Colonic mucosa (tissue), 4 donors: ENCODE data around the gene RPS10. TPM values are rescaled to one million over a fixed set of nuclear protein-coding genes. Genes with fewer than 3 reads are reported as not detected.

Experiments used
- DNase-seq: peaks from one replicate; pipeline ENCODE4 v3.0.0-alpha.2; 2020
- H3K27ac ChIP-seq: fragments of 200-600 bp; one replicate; pipeline ENCODE4 v1.8.0; 2021
- H3K27me3 ChIP-seq: fragments of 200-600 bp; one replicate; pipeline ENCODE4 v1.8.0; 2021
- H3K36me3 ChIP-seq: fragments of 200-600 bp; one replicate; pipeline ENCODE4 v1.8.0; 2021
- H3K4me1 ChIP-seq: fragments of 200-600 bp; one replicate; pipeline ENCODE4 v1.8.0; 2021; ENCODE audit warnings: mild to moderate bottlenecking
- H3K4me3 ChIP-seq: fragments of 200-600 bp; one replicate; pipeline ENCODE4 v1.8.0; 2021
- H3K9ac ChIP-seq, 2 donors: one replicate each; pipeline ENCODE4 v1.7.0; 2013; ENCODE audit warnings: control low read depth in 2 of 2, low read depth in 2 of 2, low read length in 2 of 2
- H3K9me3 ChIP-seq: fragments of 200-600 bp; one replicate; pipeline ENCODE4 v1.8.0; 2021
- intact Hi-C: fragments of 100-400 bp; cut with DNase I; formaldehyde crosslinking; loops from one replicate; pipeline ENCODE4 v1.14.1; 2022
- total RNA-seq, 2 donors: library from RNA; stranded (reverse); fragmentation: NEBNext Ultra II Directional in 1 of 2; extraction: Animal tissue kit (Norgen Biotek cat#: 25700) in 1 of 2; gene quantifications; one replicate each; pipeline ENCODE4 v1.2.1, GENCODE V29; 2021
- TF ChIP-seq, protein P1 (sequence below): fragments of 200-600 bp; IDR thresholded peaks from one replicate; pipeline ENCODE4 v1.8.0; 2022; ENCODE audit warnings: antibody characterized with exemption, mild to moderate bottlenecking
- donor health status: healthy.
- donor health status: DM: no; HTN: no; CAD: no.
- donor health status: DM: no; HTN: no; CAD: no.

Gene RPS10
- total RNA-seq, 2 donors from 2014 or later, result 1,011 to 1,246 TPM

DNA sequence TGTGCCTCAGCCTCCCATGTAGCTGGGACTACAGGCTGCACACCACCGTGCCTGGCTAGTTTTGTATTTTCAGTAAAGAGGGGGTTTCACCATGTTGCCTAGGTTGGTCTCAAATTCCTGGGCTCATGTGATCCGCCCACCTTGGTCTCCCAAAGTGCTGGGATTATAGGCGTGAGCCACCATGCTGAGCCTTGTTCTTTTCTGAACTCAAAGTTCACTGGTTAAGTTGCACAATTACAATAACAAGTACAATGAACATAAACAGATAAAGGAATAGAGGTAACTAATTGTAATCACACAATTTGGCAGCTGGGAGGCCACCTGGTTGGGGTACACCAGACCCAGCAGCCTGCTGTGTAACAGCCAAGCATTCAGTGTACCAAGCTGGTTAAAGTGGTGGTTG lies 40.1 kb downstream of the RPS10 start:
- TF ChIP-seq, protein P1, sequence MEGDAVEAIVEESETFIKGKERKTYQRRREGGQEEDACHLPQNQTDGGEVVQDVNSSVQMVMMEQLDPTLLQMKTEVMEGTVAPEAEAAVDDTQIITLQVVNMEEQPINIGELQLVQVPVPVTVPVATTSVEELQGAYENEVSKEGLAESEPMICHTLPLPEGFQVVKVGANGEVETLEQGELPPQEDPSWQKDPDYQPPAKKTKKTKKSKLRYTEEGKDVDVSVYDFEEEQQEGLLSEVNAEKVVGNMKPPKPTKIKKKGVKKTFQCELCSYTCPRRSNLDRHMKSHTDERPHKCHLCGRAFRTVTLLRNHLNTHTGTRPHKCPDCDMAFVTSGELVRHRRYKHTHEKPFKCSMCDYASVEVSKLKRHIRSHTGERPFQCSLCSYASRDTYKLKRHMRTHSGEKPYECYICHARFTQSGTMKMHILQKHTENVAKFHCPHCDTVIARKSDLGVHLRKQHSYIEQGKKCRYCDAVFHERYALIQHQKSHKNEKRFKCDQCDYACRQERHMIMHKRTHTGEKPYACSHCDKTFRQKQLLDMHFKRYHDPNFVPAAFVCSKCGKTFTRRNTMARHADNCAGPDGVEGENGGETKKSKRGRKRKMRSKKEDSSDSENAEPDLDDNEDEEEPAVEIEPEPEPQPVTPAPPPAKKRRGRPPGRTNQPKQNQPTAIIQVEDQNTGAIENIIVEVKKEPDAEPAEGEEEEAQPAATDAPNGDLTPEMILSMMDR, result no peak
- H3K36me3 ChIP-seq, result no peaks in the 10 kb centered on the region

DNA sequence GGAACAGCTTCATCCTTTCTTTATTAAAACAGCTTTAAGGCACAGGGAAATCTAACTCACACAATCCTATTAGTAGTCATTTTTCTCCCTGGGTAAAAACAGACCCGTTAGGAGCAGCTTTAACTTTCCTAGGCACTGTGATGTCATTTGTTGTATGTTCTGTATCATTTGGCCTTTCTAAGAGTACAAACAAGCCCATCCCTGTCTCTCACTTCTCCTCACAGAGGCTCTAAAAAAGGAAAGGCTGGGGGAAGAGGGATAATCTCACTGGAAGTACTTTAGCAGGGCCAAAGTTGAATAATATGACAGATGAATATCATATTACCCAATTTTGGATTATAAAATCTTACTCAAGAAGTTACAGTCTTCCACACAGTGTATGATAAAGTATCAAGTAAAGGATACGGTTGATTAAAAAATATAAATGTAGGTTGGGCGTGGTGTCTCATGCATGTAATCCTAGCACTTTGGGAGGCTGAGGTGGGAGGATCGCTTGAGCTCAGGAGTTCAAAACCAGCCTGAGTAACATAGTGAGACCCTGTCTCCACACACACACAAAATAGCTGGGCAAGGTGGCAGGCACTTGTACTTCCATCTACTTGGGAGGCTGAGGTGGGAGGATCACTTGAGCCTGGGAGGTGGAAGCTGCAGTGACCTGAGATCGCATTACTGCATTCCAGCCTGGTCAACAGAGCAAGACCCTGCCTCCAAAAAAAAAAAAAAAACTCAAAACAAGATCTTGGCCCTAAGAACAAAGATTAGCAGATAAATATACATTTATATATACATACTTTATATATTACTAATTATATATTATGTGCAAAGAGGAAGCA lies 41.3 kb downstream of the RPS10 start:
- Histone ChIP-seq H3K9ac (no peak overlapping the region), H3K36me3 (no peaks in the 10 kb centered on the region), H3K4me1 (no peaks in the 10 kb centered on the region), H3K9me3 (no peaks in the 10 kb centered on the region), H3K27ac (peak overlapping the region; percentile 21), H3K27me3 (no peaks in the 10 kb centered on the region), H3K4me3 (no peak overlapping the region)
- DNase-seq, result no peak
- intact Hi-C loops, result no loop called here
- TF ChIP-seq, protein P1, result no peak

More for the DNA sequence above, 40.1 kb downstream of the RPS10 start:
- DNase-seq, result no peak
- no peaks in the 10 kb centered on the region for H3K4me1 ChIP-seq
- intact Hi-C loops, result no loop called here
- no peak overlapping the region for H3K27ac ChIP-seq
- H3K4me3 ChIP-seq, result no peak overlapping the region
- no peak overlapping the region for H3K9ac ChIP-seq
- H3K27me3 ChIP-seq, result no peaks in the 10 kb centered on the region
- no peaks in the 10 kb centered on the region for H3K9me3 ChIP-seq

DNA sequence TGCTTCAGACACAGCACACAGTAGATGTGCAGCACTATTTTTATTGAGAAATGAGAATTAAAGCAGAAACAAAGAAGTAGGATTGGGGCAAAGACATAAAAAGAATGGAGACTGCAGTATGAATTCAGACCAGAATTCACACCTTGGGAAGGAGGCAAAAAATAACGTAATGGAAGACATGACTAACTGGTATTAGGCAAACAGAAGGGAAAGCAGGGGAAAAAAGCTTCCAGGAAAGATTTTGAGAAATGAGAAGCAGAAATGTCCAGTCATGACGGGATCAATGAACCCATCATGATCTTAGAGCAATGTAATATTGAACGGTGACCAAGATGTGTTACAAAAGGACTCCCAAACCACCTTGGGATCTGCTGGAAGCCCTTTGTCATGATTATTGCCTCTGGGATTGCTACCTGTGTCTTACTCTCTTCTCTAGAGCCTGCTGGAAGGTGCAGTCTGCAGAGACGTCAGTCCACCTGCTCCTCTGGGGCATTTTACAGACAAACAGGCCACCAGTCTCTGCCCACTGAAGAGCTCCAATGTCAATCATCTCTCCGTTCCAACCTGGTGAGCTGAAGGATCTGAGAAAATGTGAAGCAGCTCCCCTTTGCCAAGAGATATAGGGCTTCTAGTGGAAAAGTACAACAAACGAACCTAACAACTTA lies 42.1 kb downstream of the RPS10 start:
- no peak for DNase-seq
- H3K9me3 ChIP-seq, result no peaks in the 10 kb centered on the region
- H3K9ac ChIP-seq, result peak overlapping the region in 1 of 2 donors; percentile 13
- no peak overlapping the region for H3K4me3 ChIP-seq
- no peaks in the 10 kb centered on the region for H3K4me1 ChIP-seq
- intact Hi-C loops, result no loop called here
- no peaks in the 10 kb centered on the region for H3K27me3 ChIP-seq
- no peaks in the 10 kb centered on the region for H3K36me3 ChIP-seq
- peak overlapping the region; percentile 21 for H3K27ac ChIP-seq
- TF ChIP-seq, protein P1, result no peak

DNA sequence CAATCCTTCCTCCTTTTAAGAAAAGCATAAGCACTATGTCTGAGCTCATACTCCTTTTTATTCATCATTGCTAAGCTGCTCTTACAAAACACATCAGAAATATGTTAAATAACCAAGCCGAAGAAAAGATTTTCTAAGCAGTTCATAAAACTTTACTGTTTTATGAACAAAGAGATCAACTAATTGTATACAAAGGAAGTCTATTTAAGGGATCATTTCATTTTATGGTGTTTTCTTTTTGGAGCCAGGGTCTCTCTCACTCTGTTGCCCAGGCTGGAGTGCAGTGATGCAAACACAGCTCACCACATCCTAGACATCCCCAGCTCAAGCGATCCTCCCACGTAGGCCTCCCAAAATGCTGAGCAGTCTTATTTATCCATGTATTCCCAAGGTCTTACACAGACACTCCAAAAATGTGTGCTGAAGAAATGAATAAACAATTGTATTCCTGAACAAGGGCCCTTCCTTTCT lies 42.7 kb downstream of the RPS10 start:
- TF ChIP-seq, protein P1, result no peak
- intact Hi-C loops, result no loop called here
- Histone ChIP-seq H3K27ac (peak overlapping the region; percentile 21), H3K9me3 (no peaks in the 10 kb centered on the region), H3K9ac (no peak overlapping the region), H3K36me3 (no peaks in the 10 kb centered on the region), H3K27me3 (no peaks in the 10 kb centered on the region), H3K4me3 (no peak overlapping the region), H3K4me1 (no peaks in the 10 kb centered on the region)
- DNase-seq, result no peak

DNA sequence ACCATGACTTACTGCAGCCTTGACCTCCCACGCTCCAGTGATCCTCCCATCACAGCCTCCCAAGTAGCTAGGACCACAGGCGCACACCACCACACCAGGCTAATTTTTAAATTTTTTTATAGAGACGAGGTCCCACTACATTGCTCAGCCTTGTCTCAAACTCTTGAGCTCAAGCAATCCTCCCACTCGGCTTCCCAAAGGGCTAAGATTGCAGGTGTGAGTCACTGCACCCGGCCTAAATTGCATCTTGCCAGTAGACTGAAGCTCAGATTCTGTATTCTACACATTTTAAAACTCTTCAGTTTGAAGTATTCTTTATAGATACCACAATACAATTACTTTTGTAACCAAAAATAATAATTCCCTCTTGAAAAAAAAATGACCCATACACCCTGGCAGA lies 44.8 kb downstream of the RPS10 start:
- no peaks in the 10 kb centered on the region for H3K36me3 ChIP-seq
- TF ChIP-seq, protein P1, result no peak
- no peak for DNase-seq
- H3K9ac ChIP-seq, result no peak overlapping the region
- H3K27ac ChIP-seq, result no peak overlapping the region
- H3K9me3 ChIP-seq, result no peaks in the 10 kb centered on the region
- H3K4me1 ChIP-seq, result no peaks in the 10 kb centered on the region
- no peak overlapping the region for H3K4me3 ChIP-seq
- H3K27me3 ChIP-seq, result no peaks in the 10 kb centered on the region
- intact Hi-C loops, result no loop called here
